Body of pancreas (tissue), 4 donors: ENCODE data around the gene RAB12. TPM values are rescaled to one million over a fixed set of nuclear protein-coding genes. Genes with fewer than 3 reads are reported as not detected.

Experiments used
- ATAC-seq: fragments of 150-250 bp; one replicate; pipeline ENCODE4 v1.9.1; 2016
- DNase-seq, 4 donors: peaks; one replicate each; pipeline ENCODE4 v3.0.0-alpha.2; 2019
- H3K27ac ChIP-seq, 4 donors: fragments of 200-600 bp; sonication (generic); 1 replicate in 3 of 4; 2 replicates in 1 of 4; pipeline versions ENCODE4 v1.5.1 to v1.6.1; 2016 to 2019; ENCODE audit warnings: mild to moderate bottlenecking in 1 of 4, mixed read lengths in 1 of 4, moderate library complexity in 1 of 4
- H3K27me3 ChIP-seq, 2 donors: fragments of 200-600 bp; sonication (generic); one replicate each; pipeline ENCODE4 v1.6.0; 2016; ENCODE audit warnings: mild to moderate bottlenecking in 1 of 2
- H3K36me3 ChIP-seq, 2 donors: fragments of 200-600 bp; sonication (generic); replicated peaks in 1 of 2; 2 replicates each; pipeline ENCODE4 v1.5.1; 2016; ENCODE audit warnings: low read depth in 2 of 2; ENCODE audit not compliant: insufficient read depth in 1 of 2
- H3K4me1 ChIP-seq: fragments of 200-600 bp; sonication (generic); one replicate; pipeline ENCODE4 v1.6.0; 2016
- H3K4me3 ChIP-seq, 2 donors: fragments of 200-600 bp; sonication (generic); 1 replicate in 1 of 2; 2 replicates in 1 of 2; pipeline ENCODE4 v1.5.1; 2016 to 2019
- H3K9me3 ChIP-seq, 3 donors: fragments of 200-600 bp; sonication (generic); 1 replicate in 2 of 3; 2 replicates in 1 of 3; pipeline ENCODE4 v1.5.1; 2016
- POLR2A ChIP-seq, 3 donors: fragments of 450-650 bp; IDR thresholded peaks; one replicate each; pipeline ENCODE4 v1.6.1; 2016; ENCODE audit warnings: antibody characterized with exemption in 3 of 3, mild to moderate bottlenecking in 2 of 3
- WGBS, 2 donors: methylation state at CpG; one replicate each; pipeline ENCODE4 v1.1.5; 2017; 5-methylcytosine and 5-hydroxymethylcytosine counted together
- intact Hi-C: fragments of 100-400 bp; cut with DNase I; formaldehyde crosslinking; loops from one replicate; pipeline ENCODE4 v1.15.1; 2023
- total RNA-seq, 2 donors: library from RNA; depleted of rRNA; stranded (reverse); fragments of >200 nt; gene quantifications; one replicate each; pipeline ENCODE4 v1.1.0, GENCODE V29; 2016
- TF ChIP-seq, protein P1 (sequence below), 7 experiments: fragments of 450-650 bp in 4 of 7; fragments of 200-600 bp in 3 of 7; sonication (generic) in 3 of 7; IDR thresholded peaks; one replicate each; pipeline ENCODE4 v1.5.1; 2016 to 2019; ENCODE audit warnings: antibody characterized with exemption in 7 of 7

The RAB12 gene
- total RNA-seq, 2 donors from 2014 or later = 18.9 to 26.7 TPM

DNA sequence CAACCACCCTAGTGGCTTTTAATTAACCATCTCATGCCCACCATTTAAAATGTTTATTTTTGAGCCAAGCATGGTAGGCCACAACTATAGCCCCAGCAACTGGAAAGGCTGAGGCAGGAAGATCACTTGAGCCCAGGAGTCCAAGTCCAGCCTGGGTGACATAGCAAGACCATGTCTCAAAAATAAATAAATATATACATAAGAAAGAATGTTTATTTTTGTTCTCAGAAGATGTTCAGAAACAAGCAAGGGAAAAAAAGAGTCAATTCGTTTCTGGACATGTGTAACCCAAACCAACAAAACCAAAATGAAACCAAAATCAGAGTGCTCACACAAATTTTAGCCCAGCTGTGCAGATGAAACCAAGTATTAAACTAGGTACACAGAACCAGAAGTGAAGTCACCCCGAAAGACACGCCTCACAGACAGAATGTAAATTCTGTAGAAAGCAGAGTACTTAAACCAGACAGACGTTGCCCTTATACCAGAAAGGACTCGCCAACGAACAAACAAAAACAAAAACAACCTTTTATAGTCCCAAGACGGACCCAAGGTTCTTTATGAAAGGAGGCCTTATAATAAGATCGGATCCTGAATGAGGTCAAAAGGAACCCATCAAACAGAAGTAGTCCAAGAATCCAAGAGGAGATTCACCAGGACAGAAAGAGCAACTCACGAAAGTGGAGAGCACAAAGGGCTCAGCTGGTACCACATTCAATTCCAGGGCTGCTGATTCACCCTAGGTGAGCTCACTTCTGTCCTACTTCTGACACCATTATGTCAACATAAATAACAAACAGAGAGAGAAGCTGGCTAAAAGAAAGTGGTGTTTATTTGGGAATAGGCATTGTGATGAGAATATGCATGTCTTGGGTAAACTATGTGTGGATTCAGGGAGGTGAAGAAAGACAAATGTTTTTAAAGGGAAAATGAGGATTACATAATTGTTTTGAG lies 64.3 kb downstream of the RAB12 start:
- intact Hi-C loops = no loop called here
- Histone ChIP-seq H3K36me3 (no peaks in the 10 kb centered on the region), H3K4me3 (no peak overlapping the region), H3K27ac (no peak overlapping the region), H3K4me1 (no peaks in the 10 kb centered on the region), H3K27me3 (no peaks in the 10 kb centered on the region), H3K9me3 (no peaks in the 10 kb centered on the region)
- 84 to 90% methylated on average over 9 of the region's 9 CpGs for WGBS, 2 donors
- TF ChIP-seq POLR2A (IDR thresholded peaks at IDR 0.05) = no peak
- TF ChIP-seq, protein P1, sequence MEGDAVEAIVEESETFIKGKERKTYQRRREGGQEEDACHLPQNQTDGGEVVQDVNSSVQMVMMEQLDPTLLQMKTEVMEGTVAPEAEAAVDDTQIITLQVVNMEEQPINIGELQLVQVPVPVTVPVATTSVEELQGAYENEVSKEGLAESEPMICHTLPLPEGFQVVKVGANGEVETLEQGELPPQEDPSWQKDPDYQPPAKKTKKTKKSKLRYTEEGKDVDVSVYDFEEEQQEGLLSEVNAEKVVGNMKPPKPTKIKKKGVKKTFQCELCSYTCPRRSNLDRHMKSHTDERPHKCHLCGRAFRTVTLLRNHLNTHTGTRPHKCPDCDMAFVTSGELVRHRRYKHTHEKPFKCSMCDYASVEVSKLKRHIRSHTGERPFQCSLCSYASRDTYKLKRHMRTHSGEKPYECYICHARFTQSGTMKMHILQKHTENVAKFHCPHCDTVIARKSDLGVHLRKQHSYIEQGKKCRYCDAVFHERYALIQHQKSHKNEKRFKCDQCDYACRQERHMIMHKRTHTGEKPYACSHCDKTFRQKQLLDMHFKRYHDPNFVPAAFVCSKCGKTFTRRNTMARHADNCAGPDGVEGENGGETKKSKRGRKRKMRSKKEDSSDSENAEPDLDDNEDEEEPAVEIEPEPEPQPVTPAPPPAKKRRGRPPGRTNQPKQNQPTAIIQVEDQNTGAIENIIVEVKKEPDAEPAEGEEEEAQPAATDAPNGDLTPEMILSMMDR (IDR thresholded peaks at IDR 0.05) = no peak
- ATAC-seq (no peak), DNase-seq (no peak)

GRCh38 chr18:8675057-8675456 lies 65.8 kb downstream of the RAB12 start:
- TF ChIP-seq, protein P1 (IDR thresholded peaks at IDR 0.05) = no peak
- TF ChIP-seq POLR2A (IDR thresholded peaks at IDR 0.05) = no peak
- ATAC-seq (no peak), DNase-seq (no peak)
- no peaks in the 10 kb centered on the region for H3K27me3 ChIP-seq
- WGBS, 2 donors = 79 to 85% methylated on average over 4 of the region's 4 CpGs
- no peaks in the 10 kb centered on the region for H3K36me3 ChIP-seq
- H3K4me3 ChIP-seq = no peak overlapping the region
- H3K27ac ChIP-seq = no peak overlapping the region
- intact Hi-C loops = no loop called here
- H3K4me1 ChIP-seq = no peaks in the 10 kb centered on the region
- H3K9me3 ChIP-seq = no peaks in the 10 kb centered on the region

GRCh38 chr18:8681196-8681595 lies 72.0 kb downstream of the RAB12 start:
- TF ChIP-seq, protein P1 (IDR thresholded peaks at IDR 0.05) = no peak
- TF ChIP-seq POLR2A (IDR thresholded peaks at IDR 0.05) = no peak
- H3K4me1 ChIP-seq = no peaks in the 10 kb centered on the region
- no peaks in the 10 kb centered on the region for H3K27me3 ChIP-seq
- H3K9me3 ChIP-seq = no peaks in the 10 kb centered on the region
- intact Hi-C loops = no loop called here
- ATAC-seq (no peak), DNase-seq (no peak)
- no peaks in the 10 kb centered on the region for H3K36me3 ChIP-seq
- H3K4me3 ChIP-seq = no peak overlapping the region
- 88 to 94% methylated on average over 4 of the region's 4 CpGs for WGBS, 2 donors
- H3K27ac ChIP-seq = no peak overlapping the region

- no peaks in the 10 kb centered on the region for H3K27me3 ChIP-seq
- ATAC-seq (no peak), DNase-seq (no peak)
- no peaks in the 10 kb centered on the region for H3K9me3 ChIP-seq
- 86 to 92% methylated on average over 7 of the region's 7 CpGs for WGBS, 2 donors
- H3K27ac ChIP-seq = no peak overlapping the region
- TF ChIP-seq, protein P1 (IDR thresholded peaks at IDR 0.05) = no peak
- no peak for TF ChIP-seq POLR2A (IDR thresholded peaks at IDR 0.05)
- no peaks in the 10 kb centered on the region for H3K36me3 ChIP-seq
- H3K4me1 ChIP-seq = no peaks in the 10 kb centered on the region
- no peak overlapping the region for H3K4me3 ChIP-seq
- intact Hi-C loops = no loop called here
Measured at GRCh38 chr18:8684577-8684976, 75.3 kb downstream of the RAB12 start.
